HepG2 (cell line): Measurements from ENCODE around the gene NDUFB10. TPM values are rescaled to one million over a fixed set of nuclear protein-coding genes. Genes with fewer than 3 reads are reported as not detected.

Experiments
- BHLHE40 ChIP-seq: IDR thresholded peaks from 2 replicates; pipeline ENCODE4 v1.6.1; 2011; ENCODE audit warnings: low read length, improper control_type of control experiment
- CBFB ChIP-seq: sonication (generic); formaldehyde crosslinking; IDR thresholded peaks from 2 replicates; pipeline ENCODE4 v1.4.0; 2020; ENCODE audit warnings: missing genetic modification reagents
- CCDC6 ChIP-seq: sonication (generic); formaldehyde crosslinking; IDR thresholded peaks from 2 replicates; pipeline ENCODE4 v1.8.1; 2022; ENCODE audit warnings: mild to moderate bottlenecking, missing genetic modification reagents, moderate library complexity
- CENPX ChIP-seq: sonication (generic); formaldehyde crosslinking; IDR thresholded peaks from 2 replicates; pipeline ENCODE4 v1.9.0; 2021; ENCODE audit warnings: mild to moderate bottlenecking, missing genetic modification reagents, moderate library complexity
- FOXA3 ChIP-seq: IDR thresholded peaks from 2 replicates; pipeline ENCODE4 v1.6.1; 2016; ENCODE audit warnings: missing genetic modification reagents, missing compliant biosample characterization
- MAF1 ChIP-seq: sonication (generic); formaldehyde crosslinking; IDR thresholded peaks from 2 replicates; pipeline ENCODE4 v1.5.0; 2020; ENCODE audit warnings: missing genetic modification reagents, borderline replicate concordance
- PBX3 ChIP-seq: sonication (generic); formaldehyde crosslinking; IDR thresholded peaks from 2 replicates; pipeline ENCODE4 v1.8.1; 2023; ENCODE audit warnings: missing genetic modification reagents, inconsistent platforms, borderline replicate concordance
- REPIN1 ChIP-seq: sonication (generic); formaldehyde crosslinking; IDR thresholded peaks from 2 replicates; pipeline ENCODE4 v1.8.0; 2022; ENCODE audit warnings: missing genetic modification reagents, low read depth, mild to moderate bottlenecking, borderline replicate concordance
- SMC3 ChIP-seq: IDR thresholded peaks from 2 replicates; pipeline ENCODE4 v1.6.1; 2011; ENCODE audit warnings: low read length, improper control_type of control experiment
- TMF1 ChIP-seq: sonication (generic); formaldehyde crosslinking; IDR thresholded peaks from 2 replicates; pipeline ENCODE4 v1.8.1; 2022; ENCODE audit warnings: low read depth, missing genetic modification reagents
- ZKSCAN5 ChIP-seq: sonication (generic); formaldehyde crosslinking; IDR thresholded peaks from 2 replicates; pipeline ENCODE4 v1.5.1; 2020; ENCODE audit warnings: mild to moderate bottlenecking, missing genetic modification reagents
- ZNF17 ChIP-seq: sonication (generic); formaldehyde crosslinking; IDR thresholded peaks from 2 replicates; pipeline ENCODE4 v1.5.0; 2020; ENCODE audit warnings: mild to moderate bottlenecking, missing genetic modification reagents
- ZNF446 ChIP-seq: sonication (generic); formaldehyde crosslinking; IDR thresholded peaks from 2 replicates; pipeline ENCODE4 v1.5.0; 2020; ENCODE audit warnings: mild to moderate bottlenecking, missing genetic modification reagents
- ZNF564 ChIP-seq: sonication (generic); formaldehyde crosslinking; IDR thresholded peaks from 2 replicates; pipeline ENCODE4 v1.8.1; 2023; ENCODE audit warnings: mild to moderate bottlenecking, missing genetic modification reagents
- ZNF589 ChIP-seq: sonication (generic); formaldehyde crosslinking; conservative IDR thresholded peaks from 2 replicates; pipeline ENCODE4 v1.8.0; 2022; ENCODE audit warnings: mild to moderate bottlenecking, moderate library complexity, missing genetic modification reagents
- ZNF619 ChIP-seq: sonication (generic); formaldehyde crosslinking; IDR thresholded peaks from 2 replicates; pipeline ENCODE4 v1.4.0; 2020; ENCODE audit warnings: mild to moderate bottlenecking, missing genetic modification reagents
- ZNF672 ChIP-seq: sonication (generic); formaldehyde crosslinking; IDR thresholded peaks from 2 replicates; pipeline ENCODE4 v1.8.1; 2022; ENCODE audit warnings: missing genetic modification reagents
- polyA plus RNA-seq, 8 experiments: library from polyadenylated mRNA; depleted of rRNA in 3 of 8; stranded (reverse) in 7 of 8; unstranded in 1 of 8; fragments of >200 nt; fragmentation: Illumina TruSeq in 4 of 8; extraction: Trizol in 4 of 8; gene quantifications; 2 replicates each; pipeline versions ENCODE4 v1.2.1 to v1.2.3, GENCODE V29; 2011 to 2016; ENCODE audit warnings: low read depth in 4 of 8, missing spikeins in 1 of 8, mixed read lengths in 1 of 8; ENCODE audit not compliant: insufficient read depth in 1 of 8
- total RNA-seq, 5 experiments: library from RNA; depleted of rRNA; stranded (reverse); fragments of >200 nt; fragmentation: Illumina TruSeq; extraction: Trizol; gene quantifications; 2 replicates each; pipeline ENCODE4 v1.2.3, GENCODE V29; 2016; ENCODE audit warnings: low read depth in 1 of 5
- TF ChIP-seq, protein P1 (sequence below): sonication (generic); formaldehyde crosslinking; IDR thresholded peaks from 2 replicates; pipeline ENCODE4 v1.4.0; 2020; ENCODE audit warnings: missing genetic modification reagents
- TF ChIP-seq, protein P2 (sequence below): sonication (generic); formaldehyde crosslinking; IDR thresholded peaks from 2 replicates; pipeline ENCODE4 v1.4.0; 2020; ENCODE audit warnings: mild to moderate bottlenecking, missing genetic modification reagents
- TF ChIP-seq, protein P3 (sequence below): IDR thresholded peaks from 2 replicates; pipeline ENCODE4 v1.6.1; 2016; ENCODE audit warnings: missing compliant biosample characterization, missing genetic modification reagents, borderline replicate concordance

The NDUFB10 gene
- total and polyA plus RNA-seq, 2 of the 13 experiments (the other 11 are each of a cell fraction or from before 2014, with no cell fraction given), result 68.6 to 157 TPM

- TF ChIP-seq, protein P1, sequence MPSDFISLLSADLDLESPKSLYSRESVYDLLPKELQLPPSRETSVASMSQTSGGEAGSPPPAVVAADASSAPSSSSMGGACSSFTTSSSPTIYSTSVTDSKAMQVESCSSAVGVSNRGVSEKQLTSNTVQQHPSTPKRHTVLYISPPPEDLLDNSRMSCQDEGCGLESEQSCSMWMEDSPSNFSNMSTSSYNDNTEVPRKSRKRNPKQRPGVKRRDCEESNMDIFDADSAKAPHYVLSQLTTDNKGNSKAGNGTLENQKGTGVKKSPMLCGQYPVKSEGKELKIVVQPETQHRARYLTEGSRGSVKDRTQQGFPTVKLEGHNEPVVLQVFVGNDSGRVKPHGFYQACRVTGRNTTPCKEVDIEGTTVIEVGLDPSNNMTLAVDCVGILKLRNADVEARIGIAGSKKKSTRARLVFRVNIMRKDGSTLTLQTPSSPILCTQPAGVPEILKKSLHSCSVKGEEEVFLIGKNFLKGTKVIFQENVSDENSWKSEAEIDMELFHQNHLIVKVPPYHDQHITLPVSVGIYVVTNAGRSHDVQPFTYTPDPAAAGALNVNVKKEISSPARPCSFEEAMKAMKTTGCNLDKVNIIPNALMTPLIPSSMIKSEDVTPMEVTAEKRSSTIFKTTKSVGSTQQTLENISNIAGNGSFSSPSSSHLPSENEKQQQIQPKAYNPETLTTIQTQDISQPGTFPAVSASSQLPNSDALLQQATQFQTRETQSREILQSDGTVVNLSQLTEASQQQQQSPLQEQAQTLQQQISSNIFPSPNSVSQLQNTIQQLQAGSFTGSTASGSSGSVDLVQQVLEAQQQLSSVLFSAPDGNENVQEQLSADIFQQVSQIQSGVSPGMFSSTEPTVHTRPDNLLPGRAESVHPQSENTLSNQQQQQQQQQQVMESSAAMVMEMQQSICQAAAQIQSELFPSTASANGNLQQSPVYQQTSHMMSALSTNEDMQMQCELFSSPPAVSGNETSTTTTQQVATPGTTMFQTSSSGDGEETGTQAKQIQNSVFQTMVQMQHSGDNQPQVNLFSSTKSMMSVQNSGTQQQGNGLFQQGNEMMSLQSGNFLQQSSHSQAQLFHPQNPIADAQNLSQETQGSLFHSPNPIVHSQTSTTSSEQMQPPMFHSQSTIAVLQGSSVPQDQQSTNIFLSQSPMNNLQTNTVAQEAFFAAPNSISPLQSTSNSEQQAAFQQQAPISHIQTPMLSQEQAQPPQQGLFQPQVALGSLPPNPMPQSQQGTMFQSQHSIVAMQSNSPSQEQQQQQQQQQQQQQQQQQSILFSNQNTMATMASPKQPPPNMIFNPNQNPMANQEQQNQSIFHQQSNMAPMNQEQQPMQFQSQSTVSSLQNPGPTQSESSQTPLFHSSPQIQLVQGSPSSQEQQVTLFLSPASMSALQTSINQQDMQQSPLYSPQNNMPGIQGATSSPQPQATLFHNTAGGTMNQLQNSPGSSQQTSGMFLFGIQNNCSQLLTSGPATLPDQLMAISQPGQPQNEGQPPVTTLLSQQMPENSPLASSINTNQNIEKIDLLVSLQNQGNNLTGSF, result no peak
- TF ChIP-seq ZNF589 (CRISPR knock-in tag) (0 out of 2 replicates have a peak, but pooled peaks have one; percentile 39), ZNF619 (CRISPR knock-in tag) (0 out of 2 replicates have a peak, but pooled peaks have one; percentile 12), ZKSCAN5 (no peak), TMF1 (CRISPR knock-in tag) (peak; percentile 23), REPIN1 (CRISPR knock-in tag) (peak; percentile 80; the same call in 1 of the 2 replicates), CBFB (CRISPR knock-in tag) (peak; percentile 63; the same call in 1 of the 2 replicates), BHLHE40 (peak; percentile 53), PBX3 (CRISPR knock-in tag) (peak; percentile 7; the same call in 1 of the 2 replicates), FOXA3 (CRISPR knock-in tag) (peak; percentile 60), CENPX (no peak), CCDC6 (CRISPR knock-in tag) (peak; percentile 91), SMC3 (no peak), ZNF446 (CRISPR knock-in tag) (peak; percentile 11; the same call in 1 of the 2 replicates), ZNF672 (CRISPR knock-in tag) (0 out of 2 replicates have a peak, but pooled peaks have one; percentile 61), ZNF564 (CRISPR knock-in tag) (peak; percentile 87), ZNF17 (CRISPR knock-in tag) (no peak), MAF1 (CRISPR knock-in tag) (no peak)
- TF ChIP-seq, protein P2, sequence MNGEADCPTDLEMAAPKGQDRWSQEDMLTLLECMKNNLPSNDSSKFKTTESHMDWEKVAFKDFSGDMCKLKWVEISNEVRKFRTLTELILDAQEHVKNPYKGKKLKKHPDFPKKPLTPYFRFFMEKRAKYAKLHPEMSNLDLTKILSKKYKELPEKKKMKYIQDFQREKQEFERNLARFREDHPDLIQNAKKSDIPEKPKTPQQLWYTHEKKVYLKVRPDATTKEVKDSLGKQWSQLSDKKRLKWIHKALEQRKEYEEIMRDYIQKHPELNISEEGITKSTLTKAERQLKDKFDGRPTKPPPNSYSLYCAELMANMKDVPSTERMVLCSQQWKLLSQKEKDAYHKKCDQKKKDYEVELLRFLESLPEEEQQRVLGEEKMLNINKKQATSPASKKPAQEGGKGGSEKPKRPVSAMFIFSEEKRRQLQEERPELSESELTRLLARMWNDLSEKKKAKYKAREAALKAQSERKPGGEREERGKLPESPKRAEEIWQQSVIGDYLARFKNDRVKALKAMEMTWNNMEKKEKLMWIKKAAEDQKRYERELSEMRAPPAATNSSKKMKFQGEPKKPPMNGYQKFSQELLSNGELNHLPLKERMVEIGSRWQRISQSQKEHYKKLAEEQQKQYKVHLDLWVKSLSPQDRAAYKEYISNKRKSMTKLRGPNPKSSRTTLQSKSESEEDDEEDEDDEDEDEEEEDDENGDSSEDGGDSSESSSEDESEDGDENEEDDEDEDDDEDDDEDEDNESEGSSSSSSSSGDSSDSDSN, result peak; percentile 84
- TF ChIP-seq, protein P3, sequence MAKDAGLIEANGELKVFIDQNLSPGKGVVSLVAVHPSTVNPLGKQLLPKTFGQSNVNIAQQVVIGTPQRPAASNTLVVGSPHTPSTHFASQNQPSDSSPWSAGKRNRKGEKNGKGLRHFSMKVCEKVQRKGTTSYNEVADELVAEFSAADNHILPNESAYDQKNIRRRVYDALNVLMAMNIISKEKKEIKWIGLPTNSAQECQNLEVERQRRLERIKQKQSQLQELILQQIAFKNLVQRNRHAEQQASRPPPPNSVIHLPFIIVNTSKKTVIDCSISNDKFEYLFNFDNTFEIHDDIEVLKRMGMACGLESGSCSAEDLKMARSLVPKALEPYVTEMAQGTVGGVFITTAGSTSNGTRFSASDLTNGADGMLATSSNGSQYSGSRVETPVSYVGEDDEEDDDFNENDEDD, result peak; percentile 16
These were observed 24.4 kb downstream of the NDUFB10 start, which contains the start of gene GFER (continued) for GRCh38 chr16:1983544-1984346.
